Keratinocyte (primary cell): ENCODE measurements around the gene ARSI. TPM values are rescaled to one million over a fixed set of nuclear protein-coding genes. Genes with fewer than 3 reads are reported as not detected.

Experiments
- DNase-seq: peaks from one replicate; pipeline ENCODE4 v3.0.0-alpha.2; 2011; ENCODE audit warnings: low read depth, missing footprints, low spot score
- FAIRE-seq: peaks from 2 replicates; lab custom pipeline; 2011; peaks lifted over from hg19 to GRCh38; lab: Jason Lieb, UNC
- H2AFZ ChIP-seq: 2 replicates; pipeline ENCODE4 v1.6.0; 2012; ENCODE audit warnings: low read length, control low read depth, inconsistent platforms; ENCODE audit not compliant: control insufficient read depth
- H3K27ac ChIP-seq: 2 replicates; pipeline ENCODE4 v1.5.1; 2011; ENCODE audit warnings: low read length; ENCODE audit not compliant: control insufficient read depth, insufficient read depth
- H3K27me3 ChIP-seq: 3 replicates; pipeline ENCODE4 v1.6.0; 2011; ENCODE audit warnings: low read length; ENCODE audit not compliant: control insufficient read depth, insufficient read depth; ENCODE audit errors: extremely low read depth
- H3K36me3 ChIP-seq, 2 experiments: 2 replicates in 1 of 2; 3 replicates in 1 of 2; pipeline ENCODE4 v1.5.1; 2011; ENCODE audit warnings: low read length in 2 of 2, mild to moderate bottlenecking in 1 of 2; ENCODE audit not compliant: control insufficient read depth in 2 of 2, insufficient read depth in 2 of 2; ENCODE audit errors: extremely low read depth in 1 of 2
- H3K4me1 ChIP-seq: 3 replicates; pipeline ENCODE4 v1.5.1; 2011; ENCODE audit warnings: low read length; ENCODE audit not compliant: control insufficient read depth, insufficient read depth; ENCODE audit errors: extremely low read depth
- H3K4me2 ChIP-seq: 3 replicates; pipeline ENCODE4 v1.6.0; 2011; ENCODE audit warnings: low read depth, low read length; ENCODE audit not compliant: control insufficient read depth, insufficient read depth; ENCODE audit errors: extremely low read depth
- H3K4me3 ChIP-seq, 3 experiments: fragments of 200-600 bp in 1 of 3; sonication (generic) in 1 of 3; 2 replicates in 2 of 3; 3 replicates in 1 of 3; pipeline ENCODE4 v1.5.1; 2011 to 2016; ENCODE audit warnings: low read length in 3 of 3, mild to moderate bottlenecking in 3 of 3, control low read depth in 2 of 3, inconsistent platforms in 1 of 3, low read depth in 1 of 3, mixed read lengths in 1 of 3, mixed run types in 1 of 3, moderate library complexity in 1 of 3; ENCODE audit not compliant: control insufficient read depth in 2 of 3, insufficient read depth in 2 of 3; ENCODE audit errors: extremely low read depth in 1 of 3
- H3K79me2 ChIP-seq: 2 replicates; pipeline ENCODE4 v1.6.0; 2012; ENCODE audit warnings: low read length; ENCODE audit not compliant: control insufficient read depth, insufficient read depth
- H3K9ac ChIP-seq: 3 replicates; pipeline ENCODE4 v1.6.0; 2011; ENCODE audit warnings: low read length; ENCODE audit not compliant: control insufficient read depth, insufficient read depth; ENCODE audit errors: extremely low read depth
- H3K9me1 ChIP-seq: 3 replicates; pipeline ENCODE4 v1.6.0; 2011; ENCODE audit warnings: low read length; ENCODE audit not compliant: control insufficient read depth, insufficient read depth; ENCODE audit errors: extremely low read depth
- H3K9me3 ChIP-seq: 2 replicates; pipeline ENCODE4 v1.5.1; 2012; ENCODE audit warnings: low read depth, low read length; ENCODE audit not compliant: control insufficient read depth
- H4K20me1 ChIP-seq: 3 replicates; pipeline ENCODE4 v1.6.0; 2011; ENCODE audit warnings: low read length; ENCODE audit not compliant: control insufficient read depth, insufficient read depth; ENCODE audit errors: extremely low read depth
- CTCF ChIP-seq, 3 experiments: IDR thresholded peaks in 1 of 3; conservative IDR thresholded peaks in 1 of 3; optimal IDR thresholded peaks in 1 of 3; 2 replicates in 2 of 3; 3 replicates in 1 of 3; pipeline versions ENCODE3 to v1.5.1; 2011; ENCODE audit warnings: low read length in 3 of 3, mild to moderate bottlenecking in 3 of 3, moderate library complexity in 2 of 3, control low read depth in 1 of 3, inconsistent platforms in 1 of 3; ENCODE audit not compliant: insufficient read depth in 2 of 3; ENCODE audit errors: extremely low read depth in 1 of 3
- EZH2 ChIP-seq: IDR thresholded peaks from one replicate; pipeline ENCODE4 v1.6.1; 2012; ENCODE audit warnings: inconsistent platforms, mild to moderate bottlenecking, low read length, moderate library complexity
- dilution Hi-C: fragments of 300-500 bp; cut with MboI; formaldehyde crosslinking; loops from one replicate; pipeline ENCODE4 v1.7.0; 2020; ENCODE audit warnings: low sequenced_read_pairs; ENCODE audit not compliant: extremely low pct_ligation_motif_present
- polyA plus RNA-seq, 5 experiments: library from polyadenylated mRNA; depleted of rRNA in 3 of 5; stranded (reverse) in 3 of 5; stranded (forward) in 1 of 5; unstranded in 1 of 5; fragments of >200 nt; gene quantifications; 1 replicate in 1 of 5; 2 replicates in 3 of 5; 3 replicates in 1 of 5; pipeline versions ENCODE4 v1.2.1 to v1.2.3, GENCODE V29; 2011 to 2012; ENCODE audit warnings: missing spikeins in 2 of 5, low read depth in 1 of 5, low replicate concordance in 1 of 5

Gene ARSI
- polyA plus RNA-seq, 1 donor (not counting 4 experiments of a cell fraction or from before 2014, with no cell fraction given), result 1.7 TPM

- FAIRE-seq (no peak), DNase-seq (no peak)
- no peak for TF ChIP-seq CTCF (optimal IDR thresholded peaks at IDR 0.05 in 1 of 3, IDR thresholded peaks at IDR 0.05 in 1 of 3, conservative IDR thresholded peaks at IDR 0.05 in 1 of 3; ENCODE audit: extremely low read depth in 1 of 3, insufficient read depth in 2 of 3, low read length in 3 of 3)
- no peak for TF ChIP-seq EZH2
- Histone ChIP-seq H3K36me3 (no peaks in the 10 kb centered on the region), H3K9me3 (no peaks in the 10 kb centered on the region), H3K4me3 (no peak overlapping the region), H2AFZ (no peak overlapping the region), H3K27ac (no peak overlapping the region), H3K4me1 (no peaks in the 10 kb centered on the region), H3K79me2 (no peaks in the 10 kb centered on the region), H3K4me2 (no peak overlapping the region), H3K27me3 (no peaks in the 10 kb centered on the region), H3K9ac (no peak overlapping the region), H3K9me1 (no peaks in the 10 kb centered on the region), H4K20me1 (no peaks in the 10 kb centered on the region)
- dilution Hi-C loops, result no loop called here
Measured at GRCh38 chr5:150307617-150308426, 5.1 kb upstream of the ARSI start.

GRCh38 chr5:150306775-150307174 lies 4.1 kb upstream of the ARSI start:
- H3K9ac ChIP-seq, result no peak overlapping the region
- DNase-seq (no peak), FAIRE-seq (no peak)
- no peak overlapping the region for H3K27ac ChIP-seq
- H3K36me3 ChIP-seq, result no peaks in the 10 kb centered on the region
- no peak overlapping the region for H3K4me2 ChIP-seq
- H2AFZ ChIP-seq, result no peak overlapping the region
- H4K20me1 ChIP-seq, result no peaks in the 10 kb centered on the region
- no peaks in the 10 kb centered on the region for H3K27me3 ChIP-seq
- peaks cover 4% of the 10 kb centered on the region for H3K4me1 ChIP-seq
- no peaks in the 10 kb centered on the region for H3K9me1 ChIP-seq
- TF ChIP-seq CTCF (optimal IDR thresholded peaks at IDR 0.05 in 1 of 3, IDR thresholded peaks at IDR 0.05 in 1 of 3, conservative IDR thresholded peaks at IDR 0.05 in 1 of 3; ENCODE audit: extremely low read depth in 1 of 3, insufficient read depth in 2 of 3, low read length in 3 of 3) (no peak), EZH2 (no peak)
- dilution Hi-C loops, result no loop called here
- H3K79me2 ChIP-seq, result no peaks in the 10 kb centered on the region
- H3K4me3 ChIP-seq, result no peak overlapping the region
- no peaks in the 10 kb centered on the region for H3K9me3 ChIP-seq
